HCT116 (cell line): Measurements from ENCODE around the gene ADAMTS9. TPM values are rescaled to one million over a fixed set of nuclear protein-coding genes. Genes with fewer than 3 reads are reported as not detected.

Experiments
- ATAC-seq: fragments of 200-7000 bp; cut with Tn5 transposase; 2 replicates; pipeline ENCODE4 v1.9.1; 2020; ENCODE audit warnings: mild to moderate bottlenecking, moderate library complexity
- BruUV-seq: library from RNA; stranded (reverse); fragments of 400-500 nt; replicated peaks from 2 replicates; lab custom pipeline; 2021; lab: Mats Ljungman, UMichigan
- CTCF ChIA-PET: fragments of 300-600 bp; sonication (Branson Sonifier 250); formaldehyde crosslinking; loops from one replicate; lab custom pipeline; 2021; ENCODE audit warnings: antibody characterized with exemption; lab: Charles Lee
- POLR2A ChIA-PET: fragments of 300-600, 350-600 bp; sonication (Branson Sonifier 250); formaldehyde crosslinking; loops from one replicate; lab custom pipeline; 2021; ENCODE audit warnings: antibody characterized with exemption; lab: Charles Lee
- RAD21 ChIA-PET, 2 experiments: fragments of 300-600 bp; sonication (Branson Sonifier 250); formaldehyde crosslinking; loops; one replicate each; lab custom pipeline; 2023; ENCODE audit warnings: low total read pairs in 2 of 2; ENCODE audit not compliant: uncharacterized antibody in 2 of 2, unreplicated experiment in 2 of 2, low non-redundant PET in 1 of 2; lab: Charles Lee
- DNase-seq: peaks from one replicate; pipeline ENCODE4 v3.0.0-alpha.2; 2010; ENCODE audit warnings: low read depth, low spot score
- H2AFZ ChIP-seq: fragments of 200-600 bp; shearing (Covaris generic), sonication (generic); 2 replicates; pipeline ENCODE4 v1.6.1; 2017; ENCODE audit warnings: low read depth, mixed run types, mixed read lengths, antibody characterized with exemption, low read length; ENCODE audit not compliant: poor library complexity, severe bottlenecking
- H3K27ac ChIP-seq: 2 replicates; pipeline ENCODE4 v1.5.1; 2012; ENCODE audit warnings: low read depth, low read length
- H3K27me3 ChIP-seq: fragments of 200-600 bp; sonication (generic); 2 replicates; pipeline ENCODE4 v1.6.1; 2016; ENCODE audit warnings: mixed run types, low read length, mixed read lengths; ENCODE audit not compliant: insufficient read depth
- H3K36me3 ChIP-seq, 2 experiments: fragments of 200-500 bp in 1 of 2; fragments of 200-600 bp in 1 of 2; sonication (Bioruptor generic) in 1 of 2; sonication (generic) in 1 of 2; 2 replicates each; pipeline versions ENCODE4 v1.5.1 to v1.6.1; 2014 to 2016; ENCODE audit warnings: low read length in 2 of 2, inconsistent platforms in 1 of 2, mixed read lengths in 1 of 2, mixed run types in 1 of 2; ENCODE audit not compliant: insufficient read depth in 2 of 2, control insufficient read depth in 1 of 2
- H3K4me1 ChIP-seq, 2 experiments: fragments of 200-600 bp in 1 of 2; sonication (generic) in 1 of 2; 2 replicates each; pipeline versions ENCODE4 v1.5.1 to v1.6.1; 2012 to 2017; ENCODE audit warnings: low read length in 2 of 2, inconsistent platforms in 1 of 2, mild to moderate bottlenecking in 1 of 2, mixed read lengths in 1 of 2, mixed run types in 1 of 2, moderate library complexity in 1 of 2; ENCODE audit not compliant: insufficient read depth in 2 of 2, control insufficient read depth in 1 of 2
- H3K4me2 ChIP-seq: fragments of 200-600 bp; sonication (generic); 2 replicates; pipeline ENCODE4 v1.6.1; 2017; ENCODE audit warnings: mixed run types, low read length, mixed read lengths
- H3K4me3 ChIP-seq, 2 experiments: fragments of 200-600 bp in 1 of 2; sonication (generic) in 1 of 2; replicated peaks in 1 of 2; 2 replicates each; pipeline ENCODE4 v1.5.1; 2011 to 2016; ENCODE audit warnings: low read length in 2 of 2, control low read depth in 1 of 2, low read depth in 1 of 2, mild to moderate bottlenecking in 1 of 2, mixed read lengths in 1 of 2, mixed run types in 1 of 2
- H3K79me2 ChIP-seq: fragments of 200-600 bp; sonication (generic); 2 replicates; pipeline ENCODE4 v1.6.1; 2017; ENCODE audit warnings: mild to moderate bottlenecking, mixed run types, low read length, moderate library complexity, mixed read lengths; ENCODE audit not compliant: insufficient read depth
- H3K9ac ChIP-seq: fragments of 200-600 bp; sonication (generic); 2 replicates; pipeline ENCODE4 v1.6.1; 2016; ENCODE audit warnings: low read length, mixed read lengths
- H3K9me2 ChIP-seq: fragments of 200-600 bp; sonication (generic), shearing (Covaris generic); 2 replicates; pipeline ENCODE4 v1.6.1; 2017; ENCODE audit warnings: mixed run types, mild to moderate bottlenecking, moderate library complexity; ENCODE audit not compliant: insufficient read depth
- H3K9me3 ChIP-seq, 2 experiments: fragments of 200-500 bp in 1 of 2; fragments of 200-600 bp in 1 of 2; sonication (Bioruptor generic) in 1 of 2; sonication (generic) in 1 of 2; 2 replicates each; pipeline ENCODE4 v1.6.1; 2014 to 2017; ENCODE audit warnings: low read length in 2 of 2, mixed read lengths in 2 of 2, inconsistent platforms in 1 of 2, low read depth in 1 of 2, mild to moderate bottlenecking in 1 of 2, mixed run types in 1 of 2, moderate library complexity in 1 of 2; ENCODE audit not compliant: control insufficient read depth in 1 of 2, insufficient read depth in 1 of 2
- H4K20me1 ChIP-seq: fragments of 200-600 bp; sonication (generic), shearing (Covaris generic); 2 replicates; pipeline ENCODE4 v1.6.1; 2017; ENCODE audit warnings: mixed run types, mild to moderate bottlenecking, moderate library complexity; ENCODE audit not compliant: insufficient read depth
- ATF3 ChIP-seq: IDR thresholded peaks from 2 replicates; pipeline ENCODE4 v1.6.1; 2012
- CBX3 ChIP-seq: IDR thresholded peaks from 2 replicates; pipeline ENCODE4 v1.6.1; 2012; ENCODE audit warnings: low read depth
- CEBPB ChIP-seq: IDR thresholded peaks from 2 replicates; pipeline ENCODE4 v1.6.1; 2012; ENCODE audit warnings: low read depth
- CTCF ChIP-seq, 3 experiments: fragments of 200-600 bp in 1 of 3; sonication (generic) in 1 of 3; IDR thresholded peaks in 2 of 3; conservative IDR thresholded peaks in 1 of 3; 2 replicates each; pipeline ENCODE4 v1.5.1; 2012 to 2017; ENCODE audit warnings: low read depth in 2 of 3, low read length in 2 of 3, antibody characterized with exemption in 1 of 3, borderline replicate concordance in 1 of 3, control low read depth in 1 of 3, mild to moderate bottlenecking in 1 of 3, mixed read lengths in 1 of 3, mixed run types in 1 of 3, moderate library complexity in 1 of 3; ENCODE audit not compliant: insufficient read depth in 1 of 3
- ELF1 ChIP-seq: IDR thresholded peaks from 2 replicates; pipeline ENCODE4 v1.6.1; 2012; ENCODE audit warnings: low read depth, borderline replicate concordance
- POLR2AphosphoS5 ChIP-seq: IDR thresholded peaks from 2 replicates; pipeline ENCODE4 v1.6.1; 2011; ENCODE audit warnings: mild to moderate bottlenecking, low read depth, low read length, moderate library complexity
- REST ChIP-seq: IDR thresholded peaks from 2 replicates; pipeline ENCODE4 v1.6.1; 2012; ENCODE audit warnings: low read depth
- SIN3A ChIP-seq: IDR thresholded peaks from 2 replicates; pipeline ENCODE4 v1.6.1; 2012; ENCODE audit warnings: low read depth
- SRF ChIP-seq: IDR thresholded peaks from 2 replicates; pipeline ENCODE4 v1.6.1; 2012; ENCODE audit warnings: low read depth
- ZBTB33 ChIP-seq: IDR thresholded peaks from 2 replicates; pipeline ENCODE4 v1.6.1; 2011; ENCODE audit warnings: mild to moderate bottlenecking, low read length, moderate library complexity; ENCODE audit not compliant: insufficient replicate concordance; ENCODE audit errors: extremely low read depth
- intact Hi-C: fragments of 100-400 bp; cut with micrococcal nuclease; formaldehyde crosslinking; loops from 2 replicates; pipeline ENCODE4 v1.10.0; 2022
- total RNA-seq: library from RNA; stranded (reverse); gene quantifications from one replicate; pipeline ENCODE4 v1.2.1, GENCODE V29; 2021; ENCODE audit not compliant: unreplicated experiment

Gene ADAMTS9
- total RNA-seq, 1 experiment from 2014 or later: 0.05 TPM

GRCh38 chr3:64655160-64655559, 32.6 kb downstream of the ADAMTS9 start:
- Histone ChIP-seq H3K4me3 (no peak overlapping the region), H3K9me2 (no peaks in the 10 kb centered on the region), H3K27me3 (0 out of 2 replicates have a peak, but pooled peaks cover 8% of the 10 kb centered on the region), H3K27ac (no peak overlapping the region), H3K79me2 (no peaks in the 10 kb centered on the region), H3K9me3 (no peaks in the 10 kb centered on the region), H3K9ac (no peak overlapping the region), H3K4me1 (no peaks in the 10 kb centered on the region), H4K20me1 (no peaks in the 10 kb centered on the region; the same call in 1 of the 2 replicates), H3K36me3 (no peaks in the 10 kb centered on the region), H3K4me2 (no peak overlapping the region), H2AFZ (no peak overlapping the region)
- intact Hi-C loops: no loop called here
- DNase-seq (no peak), ATAC-seq (no peak)
- TF ChIP-seq ATF3 (no peak), CTCF (IDR thresholded peaks at IDR 0.05 in 2 of 3, conservative IDR thresholded peaks at IDR 0.05 in 1 of 3; ENCODE audit: borderline replicate concordance in 1 of 3, insufficient read depth in 1 of 3, low read depth in 2 of 3, low read length in 2 of 3) (no peak)
- ChIA-PET CTCF (no interaction called here), RAD21 (no interaction called here), POLR2A (no interaction called here)
- BruUV-seq: no TSS peak

GRCh38 chr3:64654013-64654412, 33.8 kb downstream of the ADAMTS9 start:
- ATAC-seq: no peak
- TF ChIP-seq REST (no peak), SRF (no peak), CEBPB (no peak), SIN3A (no peak), ELF1 (no peak), POLR2AphosphoS5 (no peak), CBX3 (no peak), ZBTB33 (no peak)
- Histone ChIP-seq H3K9me3 (no peaks in the 10 kb centered on the region), H3K36me3 (no peaks in the 10 kb centered on the region), H3K9me2 (no peaks in the 10 kb centered on the region), H3K4me3 (no peak overlapping the region), H3K27ac (no peak overlapping the region), H3K9ac (no peak overlapping the region), H2AFZ (no peak overlapping the region), H3K27me3 (0 out of 2 replicates have a peak, but pooled peaks cover 8% of the 10 kb centered on the region), H4K20me1 (no peaks in the 10 kb centered on the region; the same call in 1 of the 2 replicates), H3K79me2 (no peaks in the 10 kb centered on the region), H3K4me1 (no peaks in the 10 kb centered on the region), H3K4me2 (no peak overlapping the region)
- ChIA-PET CTCF (no interaction called here), POLR2A (no interaction called here), RAD21 (no interaction called here)
- no TSS peak for BruUV-seq
- DNase-seq: no peak
- intact Hi-C loops: no loop called here
